Endothelial cell of umbilical vein (primary cell): ENCODE results near the gene SETD6. TPM values are rescaled to one million over a fixed set of nuclear protein-coding genes. Genes with fewer than 3 reads are reported as not detected.

Experiments
- BruUV-seq: library from RNA; stranded (reverse); fragments of 400-500 nt; replicated peaks from 2 replicates; lab custom pipeline; 2021; lab: Mats Ljungman, UMichigan
- CTCF ChIA-PET: fragments of 300-600, 350-600 bp; sonication (Branson Sonifier 250); formaldehyde crosslinking; loops from one replicate; lab custom pipeline; 2021; ENCODE audit warnings: antibody characterized with exemption, inconsistent platforms; lab: Charles Lee
- POLR2A ChIA-PET: fragments of 300-600, 350-600 bp; sonication (Branson Sonifier 250); formaldehyde crosslinking; loops from one replicate; lab custom pipeline; 2021; ENCODE audit warnings: antibody characterized with exemption, inconsistent platforms; lab: Charles Lee
- DNase-seq: peaks from one replicate; pipeline ENCODE4 v3.0.0-alpha.2; 2011; ENCODE audit warnings: low read depth, low spot score
- FAIRE-seq: peaks from 2 replicates; lab custom pipeline; 2011; peaks lifted over from hg19 to GRCh38; lab: Jason Lieb, UNC
- H2AFZ ChIP-seq: 2 replicates; pipeline ENCODE4 v1.6.0; 2012; ENCODE audit warnings: low read depth, low read length, control low read depth, inconsistent platforms
- H3K27ac ChIP-seq: 2 replicates; pipeline ENCODE4 v1.5.1; 2011; ENCODE audit warnings: low read depth, mild to moderate bottlenecking, control low read depth, low read length, moderate library complexity; ENCODE audit not compliant: insufficient read depth
- H3K27me3 ChIP-seq, 2 experiments: 2 replicates each; pipeline versions ENCODE4 v1.6.0 to v1.6.1; 2011; ENCODE audit warnings: low read length in 2 of 2, mixed read lengths in 1 of 2; ENCODE audit not compliant: control insufficient read depth in 2 of 2, insufficient read depth in 2 of 2
- H3K36me3 ChIP-seq, 2 experiments: 2 replicates in 1 of 2; 3 replicates in 1 of 2; pipeline ENCODE4 v1.5.1; 2011; ENCODE audit warnings: low read length in 2 of 2, mild to moderate bottlenecking in 1 of 2, moderate library complexity in 1 of 2; ENCODE audit not compliant: control insufficient read depth in 2 of 2, insufficient read depth in 2 of 2; ENCODE audit errors: extremely low read depth in 1 of 2
- H3K4me1 ChIP-seq: 3 replicates; pipeline ENCODE4 v1.5.1; 2011; ENCODE audit warnings: mild to moderate bottlenecking, low read length; ENCODE audit not compliant: control insufficient read depth, insufficient read depth; ENCODE audit errors: extremely low read depth
- H3K4me2 ChIP-seq: 2 replicates; pipeline ENCODE4 v1.6.1; 2011; ENCODE audit warnings: low read length, control low read depth, mixed read lengths; ENCODE audit not compliant: insufficient read depth
- H3K4me3 ChIP-seq, 3 experiments: fragments of 200-600 bp in 1 of 3; sonication (generic), shearing (Covaris generic) in 1 of 3; replicated peaks in 1 of 3; 2 replicates each; pipeline ENCODE4 v1.5.1; 2011 to 2016; ENCODE audit warnings: control low read depth in 3 of 3, low read length in 3 of 3, mild to moderate bottlenecking in 2 of 3, inconsistent platforms in 1 of 3, low read depth in 1 of 3, moderate library complexity in 1 of 3; ENCODE audit not compliant: insufficient read depth in 1 of 3
- H3K79me2 ChIP-seq: 2 replicates; pipeline ENCODE4 v1.6.0; 2012; ENCODE audit warnings: low read length, inconsistent platforms; ENCODE audit not compliant: control insufficient read depth, insufficient read depth
- H3K9ac ChIP-seq: replicated peaks from 2 replicates; pipeline ENCODE3; 2011; ENCODE audit warnings: low read length, control low read depth; ENCODE audit not compliant: insufficient read depth; ENCODE audit errors: extremely low read depth
- H3K9me1 ChIP-seq: replicated peaks from 3 replicates; pipeline ENCODE4 v1.6.0; 2011; ENCODE audit warnings: mild to moderate bottlenecking, low read length; ENCODE audit not compliant: control insufficient read depth, insufficient read depth; ENCODE audit errors: extremely low read depth
- H3K9me3 ChIP-seq: replicated peaks from 2 replicates; pipeline ENCODE4 v1.5.1; 2012; ENCODE audit warnings: low read length, inconsistent platforms; ENCODE audit not compliant: control insufficient read depth, insufficient read depth
- H4K20me1 ChIP-seq: replicated peaks from 2 replicates; pipeline ENCODE3; 2011; ENCODE audit warnings: mild to moderate bottlenecking, low read length; ENCODE audit not compliant: control insufficient read depth, insufficient read depth; ENCODE audit errors: extremely low read depth
- CTCF ChIP-seq, 2 donors: IDR thresholded peaks; 1 replicate in 1 of 2; 2 replicates in 1 of 2; pipeline ENCODE4 v1.5.1; 2011; ENCODE audit warnings: low read length in 2 of 2, mild to moderate bottlenecking in 2 of 2, moderate library complexity in 2 of 2, control low read depth in 1 of 2, inconsistent platforms in 1 of 2, low read depth in 1 of 2; ENCODE audit not compliant: insufficient read depth in 1 of 2; ENCODE audit errors: extremely low read depth in 1 of 2
- FOS ChIP-seq: IDR thresholded peaks from 2 replicates; pipeline ENCODE4 v1.6.1; 2011; ENCODE audit warnings: mild to moderate bottlenecking, low read length, moderate library complexity, borderline replicate concordance; ENCODE audit not compliant: insufficient read depth
- MAX ChIP-seq: IDR thresholded peaks from 2 replicates; pipeline ENCODE4 v1.6.1; 2011; ENCODE audit not compliant: insufficient read depth, insufficient read length
- POLR2A ChIP-seq: IDR thresholded peaks from 2 replicates; pipeline ENCODE4 v1.6.1; 2012; ENCODE audit warnings: low read depth, mild to moderate bottlenecking, control low read depth, low read length
- dilution Hi-C: fragments of 300-500 bp; cut with MboI; formaldehyde crosslinking; loops from one replicate; pipeline ENCODE4 v1.15.0; 2019; ENCODE audit warnings: low sequenced_read_pairs; ENCODE audit not compliant: extremely low pct_ligation_motif_present
- intact Hi-C: fragments of 100-400 bp; cut with micrococcal nuclease; formaldehyde crosslinking; loops from one replicate; pipeline ENCODE4 v1.10.0; 2022
- polyA plus RNA-seq, 4 experiments: library from polyadenylated mRNA; depleted of rRNA in 3 of 4; stranded (reverse) in 3 of 4; unstranded in 1 of 4; fragments of >200 nt; gene quantifications; 2 replicates each; pipeline versions ENCODE4 v1.2.1 to v1.2.3, GENCODE V29; 2011 to 2012; ENCODE audit warnings: missing spikeins in 1 of 4
- total RNA-seq: library from RNA; stranded (reverse); gene quantifications from 2 replicates; pipeline ENCODE4 v1.2.3, GENCODE V29; 2021

SETD6 gene
- total and polyA plus RNA-seq, 2 donors (not counting 3 experiments of a cell fraction or from before 2014, with no cell fraction given): 10.2 to 16.4 TPM

- FAIRE-seq: peak; percentile 67
- ChIA-PET CTCF (interaction anchor here (0.7 to 6.8 kb wide), 13 partner anchors 12 to 244 kb away, joined by 3 to 73 read pairs (median 4); partner anchors contain the start of genes NDRG4 and SLC38A7), POLR2A (no interaction called here)
- peaks cover 7 to 28% of the 10 kb centered on the region in 2 experiments for H3K36me3 ChIP-seq
- no peak overlapping the region for H3K4me3 ChIP-seq
- H3K27ac ChIP-seq: no peak overlapping the region
- no peaks in the 10 kb centered on the region for H3K79me2 ChIP-seq
- no peak overlapping the region for H3K9ac ChIP-seq
- peak; percentile 51 for DNase-seq
- no peaks in the 10 kb centered on the region for H3K27me3 ChIP-seq
- TF ChIP-seq FOS (no peak), CTCF (IDR thresholded peaks at IDR 0.05; ENCODE audit: extremely low read depth in 1 of 2, insufficient read depth in 1 of 2, low read depth in 1 of 2, low read length in 2 of 2) (peak; percentile 79 to 80), MAX (peak; percentile 15), POLR2A (no peak)
- no peaks in the 10 kb centered on the region for H3K9me3 ChIP-seq
- no peaks in the 10 kb centered on the region for H3K9me1 ChIP-seq
- intact Hi-C loops (loop anchor here (1.0 kb wide), 2 partner anchors 149 to 244 kb away; no protein-coding TSS in a partner anchor), dilution Hi-C loops (no loop called here)
- H3K4me1 ChIP-seq: peaks cover 12% of the 10 kb centered on the region
- BruUV-seq: no TSS peak
- H2AFZ ChIP-seq: no peak overlapping the region
- no peaks in the 10 kb centered on the region for H4K20me1 ChIP-seq
- no peak overlapping the region for H3K4me2 ChIP-seq
These were observed 3.1 kb upstream of the SETD6 start for GRCh38 chr16:58511933-58512815.
